ENCODE data around the gene WWOX.

DNA sequence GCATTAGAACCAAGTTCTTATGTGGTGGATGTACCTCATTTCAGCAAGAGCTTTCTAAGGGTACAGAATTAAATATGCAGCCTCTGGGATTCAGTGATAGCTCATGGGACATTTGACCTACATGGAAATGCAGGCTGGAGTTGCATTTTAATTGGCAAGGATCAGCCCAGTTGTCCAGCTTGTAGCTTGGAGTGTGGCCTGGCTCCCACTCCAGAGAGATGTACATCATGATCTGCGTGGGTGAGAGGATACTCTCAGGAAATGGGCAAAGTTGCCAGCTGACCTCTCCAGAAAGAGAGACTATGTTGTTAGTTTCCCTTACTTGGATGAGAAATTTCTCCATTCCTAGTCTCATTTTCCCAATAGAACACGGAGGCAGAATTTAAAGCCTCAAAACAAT, 945.7 kb downstream of the WWOX start:
- TF ChIP-seq, protein P1, sequence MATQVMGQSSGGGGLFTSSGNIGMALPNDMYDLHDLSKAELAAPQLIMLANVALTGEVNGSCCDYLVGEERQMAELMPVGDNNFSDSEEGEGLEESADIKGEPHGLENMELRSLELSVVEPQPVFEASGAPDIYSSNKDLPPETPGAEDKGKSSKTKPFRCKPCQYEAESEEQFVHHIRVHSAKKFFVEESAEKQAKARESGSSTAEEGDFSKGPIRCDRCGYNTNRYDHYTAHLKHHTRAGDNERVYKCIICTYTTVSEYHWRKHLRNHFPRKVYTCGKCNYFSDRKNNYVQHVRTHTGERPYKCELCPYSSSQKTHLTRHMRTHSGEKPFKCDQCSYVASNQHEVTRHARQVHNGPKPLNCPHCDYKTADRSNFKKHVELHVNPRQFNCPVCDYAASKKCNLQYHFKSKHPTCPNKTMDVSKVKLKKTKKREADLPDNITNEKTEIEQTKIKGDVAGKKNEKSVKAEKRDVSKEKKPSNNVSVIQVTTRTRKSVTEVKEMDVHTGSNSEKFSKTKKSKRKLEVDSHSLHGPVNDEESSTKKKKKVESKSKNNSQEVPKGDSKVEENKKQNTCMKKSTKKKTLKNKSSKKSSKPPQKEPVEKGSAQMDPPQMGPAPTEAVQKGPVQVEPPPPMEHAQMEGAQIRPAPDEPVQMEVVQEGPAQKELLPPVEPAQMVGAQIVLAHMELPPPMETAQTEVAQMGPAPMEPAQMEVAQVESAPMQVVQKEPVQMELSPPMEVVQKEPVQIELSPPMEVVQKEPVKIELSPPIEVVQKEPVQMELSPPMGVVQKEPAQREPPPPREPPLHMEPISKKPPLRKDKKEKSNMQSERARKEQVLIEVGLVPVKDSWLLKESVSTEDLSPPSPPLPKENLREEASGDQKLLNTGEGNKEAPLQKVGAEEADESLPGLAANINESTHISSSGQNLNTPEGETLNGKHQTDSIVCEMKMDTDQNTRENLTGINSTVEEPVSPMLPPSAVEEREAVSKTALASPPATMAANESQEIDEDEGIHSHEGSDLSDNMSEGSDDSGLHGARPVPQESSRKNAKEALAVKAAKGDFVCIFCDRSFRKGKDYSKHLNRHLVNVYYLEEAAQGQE (IDR thresholded peaks at IDR 0.05; ENCODE audit: insufficient read depth in 1 of 2, low read depth in 2 of 2, low read length in 2 of 2) = no peak
- TF ChIP-seq POLR2AphosphoS5 (IDR thresholded peaks at IDR 0.05; ENCODE audit: low read depth, low read length) (no peak), TAF1 (IDR thresholded peaks at IDR 0.05; ENCODE audit: borderline replicate concordance, insufficient read depth, low read length) (no peak), FOXP2 (optimal IDR thresholded peaks at IDR 0.05; ENCODE audit: borderline replicate concordance, extremely low read depth, extremely low read length, insufficient read depth) (no peak), SIN3A (IDR thresholded peaks at IDR 0.05; ENCODE audit: borderline replicate concordance, insufficient read depth, low read length) (no peak)
